SU-DHL-6 (cell line): ENCODE measurements around the gene MPO.

ENCODE experiments used
- H2AFZ ChIP-seq: fragments of 200-600 bp; sonication (generic); 2 replicates; pipeline ENCODE4 v1.6.1; 2014; ENCODE audit warnings: low read depth, mild to moderate bottlenecking, moderate library complexity, mixed read lengths, antibody characterized with exemption, low read length; ENCODE audit not compliant: severe bottlenecking
- H3F3A ChIP-seq: fragments of 200-600 bp; shearing (Covaris generic); 2 replicates; pipeline ENCODE4 v1.6.0; 2016; ENCODE audit warnings: antibody characterized with exemption, mild to moderate bottlenecking; ENCODE audit not compliant: insufficient read depth
- H3K27ac ChIP-seq: fragments of 200-600 bp; sonication (generic); 2 replicates; pipeline ENCODE4 v1.5.1; 2016; ENCODE audit warnings: low read depth, mild to moderate bottlenecking, low read length, moderate library complexity, mixed read lengths
- H3K27me3 ChIP-seq: fragments of 200-600 bp; sonication (generic), shearing (Covaris generic); 2 replicates; pipeline ENCODE4 v1.6.0; 2014; ENCODE audit warnings: mild to moderate bottlenecking, low read length
- H3K36me3 ChIP-seq: fragments of 200-600 bp; sonication (generic); 2 replicates; pipeline ENCODE4 v1.6.1; 2014; ENCODE audit warnings: mild to moderate bottlenecking, low read length, mixed read lengths
- H3K4me2 ChIP-seq: fragments of 300-600, 200-600 bp; shearing (Covaris generic), sonication (generic); 2 replicates; pipeline ENCODE4 v1.6.0; 2014; ENCODE audit warnings: low read length, low read depth, mild to moderate bottlenecking; ENCODE audit not compliant: poor library complexity, severe bottlenecking
- H3K4me3 ChIP-seq: fragments of 200-600 bp; sonication (generic); 2 replicates; pipeline ENCODE4 v1.5.1; 2014; ENCODE audit warnings: antibody characterized with exemption, low read length, mild to moderate bottlenecking, mixed read lengths; ENCODE audit not compliant: insufficient read depth, poor library complexity, severe bottlenecking
- H3K79me2 ChIP-seq: fragments of 200-600 bp; sonication (generic); 2 replicates; pipeline ENCODE4 v1.6.1; 2014; ENCODE audit warnings: mild to moderate bottlenecking, low read length, moderate library complexity; ENCODE audit not compliant: insufficient read depth
- H3K9ac ChIP-seq: fragments of 200-600 bp; sonication (generic); 2 replicates; pipeline ENCODE4 v1.7.0; 2014; ENCODE audit warnings: mild to moderate bottlenecking, low read length
- H3K9me2 ChIP-seq: fragments of 200-600 bp; sonication (generic); replicated peaks from 2 replicates; pipeline ENCODE4 v1.6.1; 2014; ENCODE audit warnings: low read length; ENCODE audit not compliant: insufficient read depth
- H3K9me3 ChIP-seq: fragments of 200-600 bp; sonication (generic); 2 replicates; pipeline ENCODE4 v1.6.1; 2014; ENCODE audit warnings: low read length, mixed read lengths; ENCODE audit not compliant: insufficient read depth
- H4K20me1 ChIP-seq: fragments of 200-600 bp; sonication (generic); 2 replicates; pipeline ENCODE4 v1.6.1; 2014; ENCODE audit warnings: low read depth, mild to moderate bottlenecking, antibody characterized with exemption, low read length, moderate library complexity, mixed read lengths
- EZH2phosphoT487 ChIP-seq: fragments of 200-600 bp; sonication (generic), shearing (Covaris generic); conservative IDR thresholded peaks from 2 replicates; pipeline ENCODE4 v1.6.1; 2018; ENCODE audit warnings: mild to moderate bottlenecking, antibody characterized with exemption, low read length, moderate library complexity, mixed read lengths
- TF ChIP-seq, protein P1 (sequence below): fragments of 200-600 bp; sonication (generic); IDR thresholded peaks from one replicate; pipeline ENCODE4 v1.5.1; 2017; ENCODE audit warnings: antibody characterized with exemption, mild to moderate bottlenecking, low read length, moderate library complexity; ENCODE audit not compliant: insufficient read depth, poor library complexity, severe bottlenecking

Gene MPO

DNA sequence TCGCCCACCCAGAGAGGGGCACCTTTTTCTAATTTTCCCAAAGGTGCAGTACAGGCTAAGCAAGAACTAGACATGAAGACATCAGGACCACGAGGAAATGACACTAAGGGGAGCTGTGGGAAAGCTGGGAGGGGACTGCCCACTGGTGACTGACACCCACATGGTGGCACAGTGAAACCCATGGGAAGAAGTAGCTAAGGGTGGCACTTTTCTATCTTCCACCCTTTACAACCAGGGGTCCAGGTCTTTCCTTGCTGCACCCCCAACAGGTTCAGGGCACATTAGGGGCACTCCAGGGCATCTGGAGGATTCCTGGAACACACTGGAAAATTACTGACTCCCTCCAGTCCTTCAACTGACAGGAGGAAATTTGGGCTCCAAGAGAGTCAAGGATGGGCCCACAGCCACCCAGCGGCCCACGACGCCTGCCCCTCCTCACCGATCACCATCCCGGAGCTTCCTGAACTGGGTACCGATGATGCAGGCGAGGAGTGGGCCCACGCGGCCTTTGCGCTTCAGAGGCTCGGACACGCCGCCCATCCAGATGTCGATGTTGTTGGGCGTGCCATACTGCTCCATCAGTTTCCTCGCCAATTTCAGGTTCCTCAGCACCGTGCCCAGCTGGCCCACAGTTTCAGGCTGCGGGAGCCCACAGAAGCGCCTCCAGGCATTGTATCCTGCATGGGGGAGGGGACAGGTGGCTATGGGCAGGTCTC, 9.4 kb downstream of the MPO start:
- Histone ChIP-seq H3K36me3 (no peaks in the 10 kb centered on the region), H4K20me1 (no peaks in the 10 kb centered on the region), H3K9me3 (no peaks in the 10 kb centered on the region), H3K79me2 (no peaks in the 10 kb centered on the region), H3K27ac (no peak overlapping the region), H2AFZ (no peak overlapping the region), H3K9me2 (no peaks in the 10 kb centered on the region), H3K27me3 (no peaks in the 10 kb centered on the region), H3F3A (no peaks in the 10 kb centered on the region), H3K4me3 (no peak overlapping the region), H3K4me2 (no peak overlapping the region), H3K9ac (no peak overlapping the region)
- TF ChIP-seq, protein P1, sequence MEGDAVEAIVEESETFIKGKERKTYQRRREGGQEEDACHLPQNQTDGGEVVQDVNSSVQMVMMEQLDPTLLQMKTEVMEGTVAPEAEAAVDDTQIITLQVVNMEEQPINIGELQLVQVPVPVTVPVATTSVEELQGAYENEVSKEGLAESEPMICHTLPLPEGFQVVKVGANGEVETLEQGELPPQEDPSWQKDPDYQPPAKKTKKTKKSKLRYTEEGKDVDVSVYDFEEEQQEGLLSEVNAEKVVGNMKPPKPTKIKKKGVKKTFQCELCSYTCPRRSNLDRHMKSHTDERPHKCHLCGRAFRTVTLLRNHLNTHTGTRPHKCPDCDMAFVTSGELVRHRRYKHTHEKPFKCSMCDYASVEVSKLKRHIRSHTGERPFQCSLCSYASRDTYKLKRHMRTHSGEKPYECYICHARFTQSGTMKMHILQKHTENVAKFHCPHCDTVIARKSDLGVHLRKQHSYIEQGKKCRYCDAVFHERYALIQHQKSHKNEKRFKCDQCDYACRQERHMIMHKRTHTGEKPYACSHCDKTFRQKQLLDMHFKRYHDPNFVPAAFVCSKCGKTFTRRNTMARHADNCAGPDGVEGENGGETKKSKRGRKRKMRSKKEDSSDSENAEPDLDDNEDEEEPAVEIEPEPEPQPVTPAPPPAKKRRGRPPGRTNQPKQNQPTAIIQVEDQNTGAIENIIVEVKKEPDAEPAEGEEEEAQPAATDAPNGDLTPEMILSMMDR = no peak
- no peak for TF ChIP-seq EZH2phosphoT487

DNA sequence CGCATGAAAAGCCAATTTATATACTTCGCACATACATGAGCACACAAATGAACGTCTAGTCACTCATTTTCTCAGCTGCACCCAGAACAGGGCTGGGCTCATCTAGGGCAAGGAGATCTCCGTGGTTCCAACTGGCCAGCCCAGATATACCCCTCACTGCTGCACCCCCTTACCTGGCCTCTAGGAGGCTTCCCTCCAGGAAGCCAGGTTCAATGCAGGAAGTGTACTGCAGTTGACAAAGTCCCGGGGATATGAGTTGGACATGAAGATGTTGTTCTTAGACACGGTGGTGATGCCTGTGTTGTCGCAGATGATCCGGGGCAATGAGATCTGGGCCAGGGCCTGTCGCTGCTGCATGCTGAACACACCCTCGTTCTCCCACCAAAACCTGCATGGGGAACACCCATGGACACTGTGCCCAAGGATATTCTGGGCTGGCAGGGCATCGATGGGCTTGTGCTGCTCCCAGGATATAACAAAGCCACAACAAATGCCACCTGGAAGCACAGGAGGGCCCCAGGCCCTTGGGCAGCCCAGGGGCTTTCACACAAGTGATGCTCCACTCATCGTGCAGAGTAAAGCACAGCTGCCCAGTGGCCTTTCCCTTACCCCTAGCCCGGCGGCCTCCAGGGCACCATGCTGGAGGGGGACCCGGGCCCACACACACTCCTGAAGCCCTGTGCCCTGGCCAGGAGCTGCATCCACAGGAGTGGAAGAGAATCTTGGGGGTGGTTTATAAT, 10.1 kb downstream of the MPO start:
- no peaks in the 10 kb centered on the region for H3K79me2 ChIP-seq
- no peaks in the 10 kb centered on the region for H4K20me1 ChIP-seq
- H3K27me3 ChIP-seq = no peaks in the 10 kb centered on the region
- TF ChIP-seq EZH2phosphoT487 = no peak
- TF ChIP-seq, protein P1 = no peak
- no peaks in the 10 kb centered on the region for H3K36me3 ChIP-seq
- no peaks in the 10 kb centered on the region for H3F3A ChIP-seq
- no peak overlapping the region for H2AFZ ChIP-seq
- H3K27ac ChIP-seq = no peak overlapping the region
- no peak overlapping the region for H3K9ac ChIP-seq
- no peak overlapping the region for H3K4me3 ChIP-seq
- H3K9me2 ChIP-seq = no peaks in the 10 kb centered on the region
- H3K4me2 ChIP-seq = no peak overlapping the region
- no peaks in the 10 kb centered on the region for H3K9me3 ChIP-seq

DNA sequence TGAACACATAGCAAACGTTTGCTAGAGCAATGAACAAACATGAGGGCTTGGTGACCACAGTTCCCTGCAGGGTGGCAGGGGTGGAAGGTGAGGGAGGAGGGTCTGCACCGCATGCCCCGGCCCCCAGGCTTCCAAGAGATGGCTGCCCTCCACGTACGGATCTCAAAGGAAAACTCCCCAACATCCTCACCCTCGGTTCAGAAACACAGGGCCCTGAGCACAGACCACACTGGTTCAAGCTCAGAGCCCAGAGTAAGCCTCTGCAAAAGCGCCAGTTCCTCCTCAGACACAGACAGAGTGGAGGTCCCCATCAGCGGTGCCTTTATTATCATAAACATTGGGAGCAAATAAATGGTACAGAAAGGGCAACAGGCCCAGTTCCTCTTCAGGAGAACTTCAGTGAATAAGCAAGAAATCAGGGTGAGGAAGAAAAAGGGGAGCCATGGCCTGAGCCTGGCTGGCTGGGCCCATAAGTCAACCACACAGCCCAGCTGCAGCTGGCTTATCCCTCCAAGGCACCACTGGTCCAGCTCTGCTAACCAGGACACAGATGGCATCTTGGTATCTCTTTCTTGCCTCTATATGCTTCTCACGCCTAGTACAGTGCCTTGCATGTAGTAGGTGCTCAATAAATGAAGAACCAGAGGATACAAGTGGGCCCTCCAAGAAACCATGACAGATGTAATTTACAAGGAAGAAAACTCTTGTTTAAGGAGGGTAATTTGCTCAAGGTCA, 11.0 kb downstream of the MPO start:
- Histone ChIP-seq H3F3A (no peaks in the 10 kb centered on the region), H3K4me2 (no peak overlapping the region), H3K79me2 (no peaks in the 10 kb centered on the region)

More for the DNA sequence above, 11.0 kb downstream of the MPO start:
- no peak overlapping the region for H3K27ac ChIP-seq
- TF ChIP-seq EZH2phosphoT487 = no peak
- TF ChIP-seq, protein P1 = no peak
- no peaks in the 10 kb centered on the region for H3K36me3 ChIP-seq
- H3K9me2 ChIP-seq = no peaks in the 10 kb centered on the region
- no peaks in the 10 kb centered on the region for H4K20me1 ChIP-seq
- H3K27me3 ChIP-seq = no peaks in the 10 kb centered on the region
- no peak overlapping the region for H2AFZ ChIP-seq
- no peak overlapping the region for H3K4me3 ChIP-seq
- no peaks in the 10 kb centered on the region for H3K9me3 ChIP-seq
- H3K9ac ChIP-seq = no peak overlapping the region
